OCI-LY7 (cell line): ENCODE data around the gene RIN1.

Source experiments
- EZH2phosphoT487 ChIP-seq: fragments of 200-600 bp; sonication (generic); IDR thresholded peaks from 2 replicates; pipeline ENCODE4 v1.6.1; 2018; ENCODE audit warnings: low read depth, borderline replicate concordance, mild to moderate bottlenecking, mixed run types, antibody characterized with exemption, low read length, moderate library complexity, mixed read lengths
- TF ChIP-seq, protein P1 (sequence below): fragments of 200-600 bp; sonication (generic); conservative IDR thresholded peaks from 2 replicates; pipeline ENCODE4 v1.5.1; 2014; ENCODE audit warnings: mild to moderate bottlenecking, antibody characterized with exemption, low read length, moderate library complexity, mixed read lengths

DNA sequence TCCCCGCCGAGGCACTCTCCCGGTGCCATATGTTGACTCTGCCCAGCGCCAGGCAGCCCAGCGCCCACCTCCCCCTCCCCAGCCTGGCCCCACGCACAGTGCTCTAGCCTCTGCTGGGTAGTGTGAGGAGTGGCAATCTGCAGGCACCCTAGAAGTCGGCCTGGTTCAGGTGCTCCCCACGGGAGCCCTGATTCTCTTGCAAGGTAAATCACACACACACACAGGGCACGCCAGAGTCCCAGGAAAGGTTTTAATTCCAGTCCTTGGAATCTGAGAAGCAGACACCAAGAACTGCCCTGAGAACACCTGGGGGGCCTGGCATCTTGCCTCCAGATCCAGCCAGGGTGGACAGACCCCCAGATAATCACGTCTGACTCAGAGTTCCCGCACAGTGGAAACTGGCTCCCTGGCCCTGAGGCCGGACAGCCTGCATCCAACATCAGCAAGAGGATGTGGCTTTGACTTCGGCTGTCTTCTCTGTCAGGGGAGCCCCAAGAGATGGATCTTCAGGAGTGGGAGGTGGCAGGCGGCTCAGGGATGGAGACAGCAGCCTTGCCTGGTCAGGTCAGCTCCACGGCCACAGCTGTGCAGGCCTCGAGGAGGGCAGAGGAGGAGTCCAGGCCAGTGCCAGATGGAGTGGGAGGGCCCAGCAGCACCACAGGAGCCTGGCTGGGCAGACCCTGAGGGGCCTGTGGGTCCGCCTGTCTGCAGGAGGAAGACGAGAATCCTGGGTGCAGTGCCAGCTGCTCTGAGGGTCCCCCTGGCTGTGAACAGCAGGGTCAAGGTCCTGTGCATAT is 1.1 kb upstream of the RIN1 start:
- TF ChIP-seq, protein P1, sequence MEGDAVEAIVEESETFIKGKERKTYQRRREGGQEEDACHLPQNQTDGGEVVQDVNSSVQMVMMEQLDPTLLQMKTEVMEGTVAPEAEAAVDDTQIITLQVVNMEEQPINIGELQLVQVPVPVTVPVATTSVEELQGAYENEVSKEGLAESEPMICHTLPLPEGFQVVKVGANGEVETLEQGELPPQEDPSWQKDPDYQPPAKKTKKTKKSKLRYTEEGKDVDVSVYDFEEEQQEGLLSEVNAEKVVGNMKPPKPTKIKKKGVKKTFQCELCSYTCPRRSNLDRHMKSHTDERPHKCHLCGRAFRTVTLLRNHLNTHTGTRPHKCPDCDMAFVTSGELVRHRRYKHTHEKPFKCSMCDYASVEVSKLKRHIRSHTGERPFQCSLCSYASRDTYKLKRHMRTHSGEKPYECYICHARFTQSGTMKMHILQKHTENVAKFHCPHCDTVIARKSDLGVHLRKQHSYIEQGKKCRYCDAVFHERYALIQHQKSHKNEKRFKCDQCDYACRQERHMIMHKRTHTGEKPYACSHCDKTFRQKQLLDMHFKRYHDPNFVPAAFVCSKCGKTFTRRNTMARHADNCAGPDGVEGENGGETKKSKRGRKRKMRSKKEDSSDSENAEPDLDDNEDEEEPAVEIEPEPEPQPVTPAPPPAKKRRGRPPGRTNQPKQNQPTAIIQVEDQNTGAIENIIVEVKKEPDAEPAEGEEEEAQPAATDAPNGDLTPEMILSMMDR = no peak
- TF ChIP-seq EZH2phosphoT487 = no peak
